Psoas muscle (tissue), 8 donors: Measurements from ENCODE around the gene POMC. TPM values are rescaled to one million over a fixed set of nuclear protein-coding genes. Genes with fewer than 3 reads are reported as not detected.
"Not testable (repeated sequence)": the region's sequence is repeated elsewhere in the genome, so short reads cannot be mapped to it uniquely, and the experiment has no call there.

ENCODE experiments used
- ATAC-seq, 4 donors: fragments of 200-7000 bp; cut with Tn5 transposase; one replicate each; pipeline ENCODE4 v1.9.1; 2020; ENCODE audit warnings: moderate library complexity in 3 of 4, mild to moderate bottlenecking in 2 of 4
- DNase-seq, 2 donors: peaks; one replicate each; pipeline ENCODE4 v3.0.0-alpha.2; 2020
- H3K27ac ChIP-seq: fragments of 200-600 bp; one replicate; pipeline ENCODE4 v1.8.0; 2022
- H3K27me3 ChIP-seq, 3 donors: fragments of 200-600 bp in 1 of 3; one replicate each; pipeline versions ENCODE4 v1.6.1 to v1.8.0; 2013 to 2022; ENCODE audit warnings: low read length in 2 of 3, mild to moderate bottlenecking in 2 of 3, moderate library complexity in 1 of 3; ENCODE audit not compliant: insufficient read depth in 3 of 3
- H3K36me3 ChIP-seq, 2 donors: fragments of 200-600 bp in 1 of 2; one replicate each; pipeline versions ENCODE4 v1.6.1 to v1.8.0; 2013 to 2022; ENCODE audit warnings: low read depth in 1 of 2, mild to moderate bottlenecking in 1 of 2, moderate library complexity in 1 of 2; ENCODE audit not compliant: insufficient read depth in 1 of 2
- H3K4me1 ChIP-seq: fragments of 200-600 bp; one replicate; pipeline ENCODE4 v1.8.0; 2022
- H3K4me3 ChIP-seq: fragments of 200-600 bp; one replicate; pipeline ENCODE4 v1.8.0; 2022; ENCODE audit warnings: mild to moderate bottlenecking
- H3K9me3 ChIP-seq: fragments of 200-600 bp; one replicate; pipeline ENCODE4 v1.8.0; 2022
- CTCF ChIP-seq: fragments of 200-600 bp; IDR thresholded peaks from one replicate; pipeline ENCODE4 v1.8.0; 2022; ENCODE audit warnings: antibody characterized with exemption
- WGBS, 3 donors: extraction: QIAGEN DNeasy Blood & Tissue Kit; methylation state at CpG; one replicate each; pipeline versions ENCODE4 v1.1.6 to v1.1.7; 2013; 5-methylcytosine and 5-hydroxymethylcytosine counted together
- intact Hi-C, 2 donors: fragments of 100-400 bp; cut with DNase I; formaldehyde crosslinking; loops; one replicate each; pipeline versions ENCODE4 v1.11.0 to v1.14.2; 2022
- polyA plus RNA-seq, 3 donors: library from polyadenylated mRNA; stranded (reverse); fragments of 200-250 nt; gene quantifications; one replicate each; pipeline ENCODE4 v1.2.3, GENCODE V29; 2013
- total RNA-seq, 4 donors: library from RNA; stranded (reverse); fragmentation: NEBNext Ultra II Directional in 2 of 4; extraction: Animal tissue kit (Norgen Biotek cat#: 25700) in 2 of 4; gene quantifications; one replicate each; pipeline versions ENCODE4 v1.2.1 to v1.2.4, GENCODE V29; 2021 to 2023
- donor health status: healthy with polysubstance abuse.
- donor health status: DM: no; HTN: no; CAD: no; lungs with moderate emphysema.
- donor health status: Bipolar disorder and iron deficiency.
- donor health status: healthy.
- donor health status: DM: yes; HTN: yes; CAD: no.
- donor health status: DM: no; HTN: no; CAD: no.
- donor health status: DM: no; HTN: no; CAD: no.
- donor health status: DM: yes; HTN: yes; CAD: no.

Gene POMC
- total and polyA plus RNA-seq, 7 donors, result 1.8 to 15.2 (median 3.3) TPM

DNA sequence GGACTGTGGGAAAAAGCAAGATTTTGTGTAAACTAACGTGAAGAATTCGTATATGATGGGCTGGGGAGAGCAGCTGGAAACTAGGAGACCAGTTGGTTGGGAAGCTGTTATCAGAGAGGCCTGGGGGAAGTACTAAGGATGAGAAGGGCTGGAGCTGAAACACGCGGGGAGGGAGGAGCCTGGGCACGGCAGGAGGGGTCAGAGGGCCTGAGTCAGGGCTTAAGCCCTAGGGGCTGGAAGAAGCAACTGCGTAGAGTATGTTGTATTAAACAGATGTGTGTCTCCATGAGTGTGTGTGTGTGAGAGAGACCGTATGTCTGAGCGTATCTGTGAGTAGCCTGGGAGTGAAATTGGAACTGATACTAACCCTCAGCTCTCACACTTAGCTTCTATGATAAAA, 8.4 kb downstream of the POMC start:
- DNase-seq (no peak), ATAC-seq (no peak)
- no peak for TF ChIP-seq CTCF
- Histone ChIP-seq H3K4me1 (no peaks in the 10 kb centered on the region), H3K27ac (no peak overlapping the region), H3K9me3 (no peaks in the 10 kb centered on the region), H3K4me3 (no peak overlapping the region), H3K36me3 (no peaks in the 10 kb centered on the region), H3K27me3 (peaks cover 0 to 3% (median 2%) of the 10 kb centered on the region in 3 donors)
- intact Hi-C loops, result no loop called here
- 63 to 66% (median 65%) methylated on average over 8 of the region's 8 CpGs for WGBS, 3 donors

GRCh38 chr2:25158096-25158852, 10.1 kb downstream of the POMC start:
- Histone ChIP-seq H3K27me3 (peaks cover 0 to 3% (median 0%) of the 10 kb centered on the region in 3 donors), H3K4me1 (no peaks in the 10 kb centered on the region), H3K4me3 (no peak overlapping the region), H3K36me3 (no peaks in the 10 kb centered on the region), H3K9me3 (no peaks in the 10 kb centered on the region), H3K27ac (no peak overlapping the region)
- DNase-seq, result no peak
- no peak for TF ChIP-seq CTCF
- no peak for ATAC-seq
- 95 to 96% (median 96%) methylated on average over 11 of the region's 11 CpGs for WGBS, 3 donors
- intact Hi-C loops, result no loop called here

DNA sequence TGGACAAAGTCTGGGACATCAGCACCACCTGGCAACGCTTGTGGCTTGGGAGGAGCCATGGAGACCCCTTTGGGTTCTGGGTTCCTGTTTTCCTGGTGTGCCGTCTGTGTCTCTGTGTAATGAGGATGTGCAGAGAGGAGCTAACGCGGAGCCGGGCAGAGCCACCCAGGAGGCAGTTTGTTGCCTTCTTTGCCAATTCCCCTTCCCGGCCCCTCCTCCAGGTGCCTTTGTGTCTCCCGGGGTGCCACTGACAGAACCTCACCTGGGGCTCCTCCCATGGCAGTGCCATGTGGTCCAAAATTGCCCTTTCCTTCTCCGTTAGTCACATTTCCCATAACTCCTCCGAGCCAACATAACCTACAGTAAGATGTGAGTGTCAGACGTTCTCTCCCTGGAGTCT, 13.0 kb downstream of the POMC start:
- Histone ChIP-seq H3K36me3 (no peaks in the 10 kb centered on the region), H3K27ac (no peak overlapping the region), H3K9me3 (no peaks in the 10 kb centered on the region), H3K27me3 (no peaks in the 10 kb centered on the region), H3K4me1 (peaks cover 7% of the 10 kb centered on the region), H3K4me3 (no peak overlapping the region)
- ATAC-seq, result no peak
- intact Hi-C loops, result no loop called here
- WGBS, 3 donors, result 84 to 91% (median 91%) methylated on average over 10 of the region's 10 CpGs
- no peak for DNase-seq
- no peak for TF ChIP-seq CTCF

DNA sequence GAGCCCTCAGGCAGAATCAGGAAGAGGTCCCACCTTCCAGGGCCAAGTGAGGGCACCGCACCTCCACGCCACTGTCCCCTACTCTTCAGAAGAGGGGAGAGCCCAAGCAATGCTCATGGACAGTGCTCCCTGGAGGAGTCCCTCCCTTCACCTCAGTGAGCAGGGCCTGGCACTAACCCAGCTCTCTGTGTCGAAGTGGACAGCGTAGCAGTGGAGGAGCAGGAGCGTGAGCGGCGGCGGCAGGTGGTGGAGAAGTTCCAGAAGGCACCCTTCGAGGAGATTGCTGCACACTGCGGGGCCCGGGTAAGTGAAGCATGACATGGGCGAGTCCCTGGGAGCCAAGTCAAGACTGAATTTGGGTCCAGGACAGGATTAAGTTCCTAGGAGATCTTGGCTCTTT, 16.7 kb downstream of the POMC start:
- DNase-seq, result peak; percentile 53 to 87
- Histone ChIP-seq H3K36me3 (peaks cover 0 to 5% of the 10 kb centered on the region in 2 donors), H3K27ac (no peak overlapping the region), H3K4me1 (peaks cover 7% of the 10 kb centered on the region), H3K9me3 (no peaks in the 10 kb centered on the region), H3K4me3 (no peak overlapping the region), H3K27me3 (no peaks in the 10 kb centered on the region)
- TF ChIP-seq CTCF, result no peak
- WGBS, 3 donors, result 36 to 72% (median 46%) methylated on average over 11 to 12 of the region's 12 CpGs
- peak; percentile 84 to 96 (median 95) for ATAC-seq
- intact Hi-C loops, result no loop called here

DNA sequence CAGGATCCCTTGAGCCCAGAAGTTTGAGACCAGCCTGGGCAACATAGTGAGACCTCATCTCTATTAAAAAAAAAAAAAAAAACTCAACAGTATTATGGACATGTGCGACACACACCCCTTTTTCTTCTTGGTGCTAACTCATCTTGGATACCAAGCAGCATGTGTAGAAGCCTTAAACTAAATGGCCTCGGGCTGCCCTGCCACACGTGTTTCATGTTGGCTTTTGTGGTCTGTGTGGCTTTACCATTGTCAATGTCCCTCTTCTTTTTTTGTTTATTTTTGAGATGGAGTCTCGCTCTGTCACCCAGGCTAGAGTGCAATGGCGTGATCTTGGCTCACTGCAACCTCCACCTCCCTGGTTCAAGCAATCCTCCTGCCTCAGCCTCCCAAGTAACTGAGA, 17.4 kb downstream of the POMC start:
- ATAC-seq, H3K4me3 ChIP-seq, H3K27ac ChIP-seq, intact Hi-C loops, H3K4me1 ChIP-seq, H3K27me3 ChIP-seq, DNase-seq, H3K9me3 ChIP-seq: not testable (repeated sequence)
- peaks cover 0 to 11% of the 10 kb centered on the region in 2 donors for H3K36me3 ChIP-seq
- 93 to 97% (median 95%) methylated on average over 5 of the region's 5 CpGs for WGBS, 3 donors
